NCI-H1417 treated with DMSO at 0.1 percent for 48 hours (cell line): ENCODE data around the gene ADAMTS14.

Experiments used
- DNase-seq: peaks from one replicate; lab custom pipeline; 2025; lab: John Stamatoyannopoulos, UW

Gene ADAMTS14

GRCh38 chr10:70676511-70676910, 4.2 kb downstream of the ADAMTS14 start:
- no peak for DNase-seq

- no peak for DNase-seq
Measured at GRCh38 chr10:70677016-70677415, 4.7 kb downstream of the ADAMTS14 start.

- no peak for DNase-seq
Measured at GRCh38 chr10:70677620-70678249, 5.4 kb downstream of the ADAMTS14 start.

- no peak for DNase-seq
Measured at GRCh38 chr10:70678250-70678635, 5.9 kb downstream of the ADAMTS14 start.

GRCh38 chr10:70678757-70679489, 6.6 kb downstream of the ADAMTS14 start:
- DNase-seq = no peak

- DNase-seq = no peak
Measured at GRCh38 chr10:70679498-70679897, 7.2 kb downstream of the ADAMTS14 start.

GRCh38 chr10:70680899-70681730, 8.8 kb downstream of the ADAMTS14 start:
- no peak for DNase-seq

GRCh38 chr10:70681731-70682005, 9.4 kb downstream of the ADAMTS14 start:
- no peak for DNase-seq

- DNase-seq = no peak
Measured at GRCh38 chr10:70682920-70683600, 10.8 kb downstream of the ADAMTS14 start.

- no peak for DNase-seq
Measured at GRCh38 chr10:70683601-70683934, 11.3 kb downstream of the ADAMTS14 start.

GRCh38 chr10:70683940-70684339, 11.6 kb downstream of the ADAMTS14 start:
- DNase-seq = no peak

GRCh38 chr10:70684374-70684773, 12.1 kb downstream of the ADAMTS14 start:
- no peak for DNase-seq

- no peak for DNase-seq
Measured at GRCh38 chr10:70684839-70685454, 12.6 kb downstream of the ADAMTS14 start.

GRCh38 chr10:70685455-70685911, 13.2 kb downstream of the ADAMTS14 start:
- DNase-seq = no peak

GRCh38 chr10:70688828-70689227, 16.5 kb downstream of the ADAMTS14 start:
- no peak for DNase-seq

GRCh38 chr10:70689661-70690060, 17.4 kb downstream of the ADAMTS14 start:
- no peak for DNase-seq

- DNase-seq = no peak
Measured at GRCh38 chr10:70690589-70690988, 18.3 kb downstream of the ADAMTS14 start.

GRCh38 chr10:70691611-70692010, 19.3 kb downstream of the ADAMTS14 start:
- DNase-seq = no peak

GRCh38 chr10:70692043-70692603, 19.8 kb downstream of the ADAMTS14 start:
- no peak for DNase-seq

- no peak for DNase-seq
Measured at GRCh38 chr10:70693619-70694335, 21.5 kb downstream of the ADAMTS14 start.
